D341Med (cell line): Measurements from ENCODE around the gene TNFRSF18.

Experiments used
- DNase-seq: peaks from one replicate; pipeline ENCODE4 v3.0.0; 2012; ENCODE audit warnings: low spot score

TNFRSF18 gene

DNA sequence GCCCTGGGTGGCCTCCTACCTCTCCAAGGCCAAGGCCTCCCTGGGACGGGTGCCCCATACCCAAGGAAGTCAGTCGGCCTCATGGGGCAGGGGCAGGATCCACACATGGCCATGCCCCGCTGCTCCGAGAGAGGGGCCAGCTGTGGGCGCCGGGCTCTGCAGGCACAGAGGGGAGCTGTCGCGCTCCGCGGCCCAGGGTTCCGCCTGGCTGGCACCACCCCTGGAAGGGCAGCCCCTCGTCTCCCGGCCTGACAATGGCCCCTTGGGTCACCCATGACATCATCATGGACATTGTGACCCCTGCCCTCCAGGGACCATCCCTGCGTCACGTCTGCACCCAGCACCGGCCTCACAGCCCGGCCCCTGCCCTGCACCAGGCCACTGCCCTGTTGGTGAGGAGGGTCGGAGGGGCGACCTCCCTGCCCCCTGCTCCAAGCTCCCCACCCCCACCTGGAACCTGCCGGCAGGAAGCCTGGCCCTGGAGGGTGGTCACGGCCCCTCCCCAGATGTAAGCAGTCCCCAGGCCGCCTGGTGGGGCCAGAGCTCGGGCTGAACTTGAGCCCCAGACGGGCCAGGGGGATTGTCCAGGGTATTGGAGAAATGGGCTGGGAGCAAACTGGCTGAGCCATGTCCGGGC is 26.9 kb downstream of the TNFRSF18 start:
- peak; percentile 33 for DNase-seq

DNA sequence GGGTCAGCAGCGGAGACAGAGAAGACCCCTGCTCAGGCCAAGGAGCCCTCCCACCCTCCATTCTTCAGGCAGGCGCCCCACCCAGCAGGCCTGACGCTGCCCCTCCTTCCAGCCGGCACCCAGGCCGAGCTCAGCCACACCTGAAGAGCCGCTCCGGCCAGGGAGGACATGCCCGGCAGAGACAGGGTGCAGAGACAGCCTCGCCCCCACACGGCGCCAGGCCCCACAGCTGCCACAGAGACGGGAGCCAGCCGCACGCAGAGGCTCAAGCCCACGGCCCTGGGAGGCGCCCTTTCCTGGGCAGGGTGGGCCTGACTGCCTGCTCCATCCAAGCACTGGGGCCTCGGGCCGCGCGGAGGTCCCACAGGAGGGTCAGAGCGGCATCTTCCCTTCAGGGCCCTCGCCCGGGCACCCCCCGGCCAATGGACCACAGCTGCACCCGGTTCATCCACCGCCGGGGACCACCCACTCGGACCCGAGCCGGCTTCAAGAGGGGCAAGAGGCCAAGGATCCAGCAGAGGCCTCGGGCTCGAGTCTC is 27.5 kb downstream of the TNFRSF18 start:
- DNase-seq: peak; percentile 28

DNA sequence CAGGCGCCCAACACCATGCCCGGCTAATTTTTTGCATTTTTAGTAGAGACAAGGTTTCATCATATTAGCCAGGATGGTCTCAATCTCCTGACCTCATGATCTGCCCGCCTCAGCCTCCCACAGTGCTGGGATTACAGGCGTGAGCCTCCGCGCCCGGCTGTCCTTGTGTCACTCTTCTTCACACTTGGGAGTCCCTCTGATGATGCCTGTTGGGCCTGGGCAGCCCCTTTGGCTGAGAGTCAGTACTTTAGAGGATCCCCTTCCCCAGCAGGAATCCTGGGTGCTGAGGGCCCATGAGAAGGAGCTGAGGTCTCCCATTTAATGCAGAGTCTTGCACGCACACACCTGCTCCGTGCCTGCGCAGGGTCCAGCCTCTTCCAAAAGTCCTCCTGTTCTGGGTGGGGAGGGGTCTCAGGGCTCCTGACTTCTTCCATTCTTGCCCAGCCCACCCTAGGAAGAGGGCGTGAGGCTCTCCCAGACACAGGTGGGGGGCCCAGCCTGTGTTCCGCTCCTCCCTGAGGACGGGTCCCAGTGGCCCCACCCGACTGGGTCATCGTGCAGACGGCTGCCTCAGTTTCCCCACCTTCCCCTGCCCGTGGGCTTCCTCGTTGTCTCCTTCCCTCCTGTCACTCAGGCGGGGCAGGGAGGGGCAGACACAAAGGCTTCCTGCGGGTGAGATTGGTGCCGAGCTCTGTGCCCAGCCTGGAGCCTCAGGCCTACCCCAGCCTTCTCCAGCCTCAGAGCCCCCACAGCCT is 28.8 kb downstream of the TNFRSF18 start:
- DNase-seq: peak; percentile 17

DNA sequence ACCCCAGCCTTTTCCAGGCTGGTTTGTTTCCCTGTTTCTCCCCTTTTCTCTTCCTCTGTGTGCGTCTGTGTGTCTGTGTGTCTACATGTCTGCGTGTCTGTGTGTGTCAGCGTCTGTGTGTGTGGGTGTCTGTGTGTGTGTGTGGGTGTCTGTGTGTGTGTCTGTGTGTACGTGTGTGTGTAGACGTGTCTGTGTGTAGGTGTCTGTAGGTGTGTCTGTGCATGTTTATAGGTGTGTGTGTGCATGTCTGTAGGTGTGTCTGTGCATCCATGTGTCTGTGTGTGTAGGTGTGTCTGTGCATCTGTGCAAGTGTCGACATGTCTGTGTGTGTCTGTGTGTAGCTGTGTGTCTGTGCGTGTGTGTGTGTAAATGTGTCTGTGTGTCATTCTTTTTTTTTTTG is 29.5 kb downstream of the TNFRSF18 start:
- DNase-seq: no peak

DNA sequence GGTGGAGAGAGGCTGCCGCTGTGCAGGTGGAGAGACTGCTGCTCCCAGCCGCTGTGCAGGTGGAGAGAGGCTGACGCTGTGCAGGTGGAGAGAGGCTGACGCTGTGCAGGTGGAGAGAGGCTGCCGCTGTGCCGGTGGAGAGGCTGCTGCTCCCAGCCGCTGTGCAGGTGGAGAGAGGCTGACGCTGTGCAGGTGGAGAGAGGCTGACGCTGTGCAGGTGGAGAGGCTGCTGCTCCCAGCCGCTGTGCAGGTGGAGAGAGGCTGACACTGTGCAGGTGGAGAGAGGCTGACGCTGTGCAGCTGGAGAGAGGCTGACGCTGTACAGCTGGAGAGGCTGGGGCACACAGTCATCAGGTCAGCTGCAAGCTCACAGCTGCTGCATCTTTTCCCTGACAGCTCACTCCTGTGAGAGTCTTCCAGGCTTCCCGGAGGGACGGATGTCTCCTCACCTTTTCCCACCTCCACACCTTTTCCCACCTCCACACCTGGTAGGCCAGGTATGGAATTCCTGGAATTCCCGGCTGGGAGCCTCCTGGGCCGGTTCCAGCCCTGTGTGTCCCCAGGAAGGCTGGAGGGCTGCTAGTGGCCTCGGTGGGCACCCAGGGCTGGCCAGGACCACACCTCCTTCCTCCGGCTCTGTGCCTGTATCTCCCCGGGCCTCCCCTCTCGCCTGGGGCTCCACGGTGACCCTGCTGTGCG is 30.2 kb downstream of the TNFRSF18 start:
- peak; percentile 31 for DNase-seq

DNA sequence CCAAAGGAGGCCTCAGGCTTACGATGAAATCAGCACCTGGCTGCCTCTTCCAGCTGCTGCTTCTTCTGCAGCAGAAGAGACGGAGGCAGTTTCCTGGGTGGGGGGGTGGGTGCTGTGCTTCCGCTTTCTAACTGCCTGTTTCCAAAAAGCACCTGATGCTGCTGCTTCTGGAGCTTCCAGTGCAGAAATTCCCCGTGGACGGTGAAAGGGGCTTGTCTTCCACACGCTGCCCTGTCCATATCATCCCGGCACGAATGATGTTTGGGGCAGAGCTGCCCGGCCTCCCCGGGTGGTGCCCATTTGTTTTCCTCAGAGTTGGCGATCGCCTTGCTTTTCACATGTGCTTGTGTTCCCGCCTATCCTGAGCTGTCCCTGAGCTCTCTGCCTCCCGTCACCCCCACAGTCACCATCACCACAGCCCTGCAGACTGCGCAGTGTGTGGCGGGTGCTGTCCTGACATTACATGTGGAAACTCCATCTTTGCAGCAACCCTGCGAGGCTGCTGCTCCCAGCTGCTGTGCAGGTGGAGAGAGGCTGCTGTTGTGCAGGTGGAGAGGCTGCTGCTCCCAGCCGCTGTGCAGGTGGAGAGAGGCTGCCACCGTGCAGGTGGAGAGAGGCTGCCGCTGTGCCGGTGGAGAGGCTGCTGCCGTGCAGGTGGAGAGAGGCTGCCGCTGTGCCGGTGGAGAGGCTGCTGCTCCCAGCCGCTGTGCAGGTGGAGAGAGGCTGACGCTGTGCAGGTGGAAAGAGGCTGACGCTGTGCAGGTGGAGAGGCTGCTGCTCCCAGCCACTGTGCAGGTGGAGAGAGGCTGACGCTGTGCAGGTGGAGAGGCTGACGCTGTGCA is 30.9 kb downstream of the TNFRSF18 start:
- DNase-seq: peak; percentile 32

DNA sequence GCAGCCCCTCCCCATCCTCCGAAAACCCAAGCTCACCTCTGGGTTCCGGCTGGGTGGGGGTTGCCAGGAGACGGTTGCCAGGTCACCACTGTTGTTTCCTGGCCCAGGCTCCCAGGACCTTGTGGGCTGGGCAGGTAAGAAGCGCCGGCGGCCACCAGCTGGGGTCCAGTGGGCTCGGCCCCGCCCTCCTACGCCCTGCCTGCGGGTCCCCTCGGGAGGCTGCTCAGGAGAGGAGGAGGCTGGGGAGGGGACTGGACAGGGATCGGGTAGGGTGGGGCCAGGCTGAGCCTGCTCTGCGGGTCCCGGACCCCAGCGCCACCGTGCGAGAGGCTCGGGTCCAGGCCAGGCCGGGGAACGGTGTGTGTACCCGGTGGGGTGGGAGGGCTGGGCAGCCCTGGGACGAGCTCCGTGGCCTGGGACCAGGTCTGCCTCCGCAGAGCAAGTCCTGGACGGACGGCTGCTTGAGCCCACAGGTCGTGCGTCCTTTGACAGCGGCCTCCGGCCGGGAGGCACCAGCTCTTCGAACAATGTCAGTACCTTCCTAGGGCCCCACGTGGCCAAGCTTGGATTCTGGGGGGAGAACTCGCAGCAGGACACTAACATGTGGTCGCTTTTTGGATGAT is 32.5 kb downstream of the TNFRSF18 start, which contains the start of gene TTLL10:
TTLL10 (plus strand) TSS at position 88 of the 623 bp plus-strand sequence. CDS start 5,336 bp downstream, outside the sequence.
- DNase-seq: peak; percentile 30

DNA sequence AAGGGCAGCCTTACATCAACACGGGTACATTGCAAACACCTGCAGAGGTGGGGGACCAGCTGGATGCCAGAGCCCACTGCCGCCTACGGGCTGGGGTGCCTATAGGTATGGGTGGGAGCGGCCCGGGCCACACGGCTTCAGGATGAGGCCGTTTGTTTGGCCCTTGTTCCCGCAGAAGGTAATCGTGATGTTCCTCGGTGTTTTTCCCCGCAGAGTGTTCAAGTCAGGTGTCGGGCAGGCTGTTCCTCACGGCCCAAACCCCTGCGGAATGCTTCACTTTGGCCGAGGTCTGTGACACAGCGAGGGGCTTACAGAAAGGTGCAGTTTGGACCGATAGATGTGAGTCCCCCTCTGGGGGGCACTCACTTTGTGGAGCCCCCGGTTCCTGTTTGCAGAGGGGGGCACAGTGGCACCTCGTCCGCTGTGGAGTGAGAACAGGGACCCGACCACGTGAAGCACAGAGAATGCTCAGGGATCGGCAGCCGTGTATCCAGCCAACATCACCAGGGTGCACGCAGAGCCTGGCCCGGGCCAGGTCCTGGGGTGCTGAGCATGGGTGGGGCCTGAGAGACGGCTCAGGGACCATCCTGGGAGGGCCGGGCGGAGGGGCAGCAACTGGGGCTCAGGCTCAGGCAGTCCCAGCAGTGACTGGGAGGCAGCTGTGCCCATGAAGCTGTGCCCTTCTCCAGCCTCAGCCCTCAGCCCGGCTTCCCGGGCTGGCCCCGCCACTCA is 33.2 kb downstream of the TNFRSF18 start:
- DNase-seq: peak; percentile 38

DNA sequence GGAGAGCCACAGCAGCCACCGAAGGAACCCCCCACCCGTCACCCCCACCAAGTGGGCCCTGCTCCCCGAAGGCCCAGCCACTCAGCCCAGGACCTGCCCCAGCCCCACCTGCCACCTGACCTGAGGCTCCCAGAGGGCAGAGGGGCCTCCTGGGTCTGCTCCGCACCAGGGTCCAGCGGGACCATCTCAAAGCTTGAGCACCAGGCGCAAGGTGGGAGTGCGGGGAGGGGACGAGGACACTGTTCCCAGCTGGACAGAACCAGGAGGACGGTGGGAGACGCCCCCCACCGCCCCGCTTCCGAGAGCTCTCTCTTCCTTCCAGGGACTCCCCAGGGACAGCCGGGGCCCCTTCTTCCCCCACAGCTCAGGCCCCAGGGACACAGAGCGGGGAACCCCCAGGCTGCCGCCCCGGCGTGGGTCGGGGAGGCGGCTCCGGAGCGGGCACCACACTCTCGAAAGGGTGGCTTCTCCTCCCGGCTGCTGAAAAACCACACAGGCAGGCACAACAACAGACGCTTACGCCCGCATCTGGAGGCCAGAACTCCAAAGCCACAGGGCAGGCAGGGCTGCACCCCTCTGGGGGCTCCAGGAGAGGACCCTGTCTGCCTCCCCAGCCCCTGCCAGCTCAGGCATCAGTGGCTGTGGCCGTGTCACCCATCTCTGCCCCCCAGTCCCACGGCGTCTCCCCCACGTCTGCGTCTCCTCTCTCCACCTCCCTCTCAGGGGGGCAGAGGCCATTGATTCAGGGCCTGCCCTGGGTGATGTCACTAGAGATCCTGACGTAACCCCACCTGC is 34.6 kb downstream of the TNFRSF18 start:
- peak; percentile 33 for DNase-seq

DNA sequence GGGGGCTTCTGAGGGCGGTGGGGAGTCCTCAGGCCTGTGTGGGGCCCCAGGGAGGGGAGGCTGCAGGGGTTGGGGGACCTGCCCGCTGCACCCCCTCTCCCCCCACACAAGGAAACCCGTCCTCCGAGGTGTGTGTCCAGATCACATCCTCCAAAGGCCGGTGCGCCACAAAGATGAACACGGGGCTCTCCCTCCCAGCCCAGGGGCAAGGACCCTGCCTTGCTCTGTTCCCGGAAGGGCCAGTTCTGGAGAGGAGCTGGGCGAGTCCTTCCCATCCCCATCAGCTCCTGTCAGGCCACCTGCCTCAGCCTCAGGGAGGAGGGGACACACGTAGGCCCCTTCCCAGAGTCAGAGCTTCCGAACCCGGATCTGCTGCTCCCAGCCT is 35.2 kb downstream of the TNFRSF18 start:
- peak; percentile 32 for DNase-seq

DNA sequence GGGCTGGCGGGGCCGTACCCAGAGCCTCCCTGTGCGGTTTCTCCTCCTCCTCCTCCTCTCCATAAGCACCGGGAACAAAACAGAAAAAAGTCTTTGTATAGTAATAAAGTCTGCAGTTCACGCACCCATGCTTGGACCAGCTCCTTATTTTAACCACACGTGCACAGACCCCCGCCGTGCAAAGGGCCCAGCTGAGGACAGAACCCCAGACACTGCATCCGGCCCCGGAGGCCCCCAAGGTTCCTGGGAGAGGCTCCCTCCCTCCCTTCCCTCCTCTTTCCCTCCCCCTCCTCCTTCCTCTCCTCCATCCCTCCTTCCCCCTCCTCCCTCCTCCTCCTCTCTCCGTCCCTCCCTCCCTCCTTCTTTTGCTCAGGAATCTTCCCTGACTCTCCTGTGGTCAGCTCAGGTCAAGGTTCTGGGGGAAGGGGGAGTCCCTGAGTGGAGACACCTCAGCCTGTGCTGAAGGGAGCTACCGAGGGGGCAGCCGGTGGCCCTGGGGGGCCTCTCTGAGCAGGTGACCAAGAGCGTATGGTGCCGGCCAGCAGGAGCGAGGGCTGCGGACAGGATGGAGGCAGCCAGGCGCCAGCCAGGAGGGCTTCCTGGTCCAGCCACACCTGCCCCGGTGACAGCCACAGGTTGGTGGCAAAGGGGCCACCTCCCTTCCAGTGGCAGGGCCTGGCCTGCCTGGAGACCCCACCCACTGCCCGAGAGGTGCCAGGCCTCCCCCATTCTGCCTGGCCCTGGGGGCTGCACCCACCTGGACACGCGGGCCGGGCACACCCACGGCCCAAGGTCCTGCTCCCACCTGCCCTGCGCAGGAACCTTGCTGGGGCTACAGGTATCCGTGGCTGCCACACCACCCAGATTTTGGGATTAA is 35.9 kb downstream of the TNFRSF18 start:
- DNase-seq: peak; percentile 31

DNA sequence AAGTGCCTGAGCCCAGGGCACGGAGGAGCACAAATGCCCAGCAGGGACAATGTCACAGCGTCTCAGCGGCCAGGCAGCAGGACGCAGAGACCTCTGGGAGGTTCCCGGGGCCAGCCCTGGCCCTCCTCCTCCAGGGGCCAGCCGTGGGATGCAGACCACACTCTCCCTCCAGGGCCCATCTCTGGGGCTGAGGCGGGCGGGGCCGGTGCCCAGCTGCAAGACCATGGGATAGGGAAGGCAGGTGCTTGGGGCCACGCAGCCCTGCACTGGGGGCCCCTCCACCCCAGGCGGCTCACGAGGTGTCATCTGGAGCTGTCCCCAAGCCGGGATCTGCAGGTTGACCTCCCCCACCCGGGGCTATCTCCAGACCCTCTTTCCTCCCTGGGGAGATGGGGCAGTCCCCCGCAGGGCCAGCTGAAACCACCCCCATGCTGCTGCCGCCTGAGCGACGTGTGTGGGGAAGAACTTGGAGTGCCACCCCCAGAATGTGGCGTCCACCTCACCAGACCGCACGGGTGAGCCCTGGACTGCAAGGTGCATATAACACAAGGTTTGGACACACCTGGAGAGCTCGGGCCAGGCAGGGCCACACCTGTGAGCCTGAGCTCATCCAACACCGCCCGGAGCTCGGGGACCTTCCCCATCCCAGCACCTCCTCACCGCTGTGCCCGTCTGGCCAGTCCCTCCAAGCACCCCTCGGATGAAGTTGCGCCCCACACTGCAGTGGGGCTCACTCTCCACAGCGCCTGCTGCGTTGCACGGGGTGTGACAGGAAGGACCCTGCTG is 36.8 kb downstream of the TNFRSF18 start:
- peak; percentile 30 for DNase-seq

DNA sequence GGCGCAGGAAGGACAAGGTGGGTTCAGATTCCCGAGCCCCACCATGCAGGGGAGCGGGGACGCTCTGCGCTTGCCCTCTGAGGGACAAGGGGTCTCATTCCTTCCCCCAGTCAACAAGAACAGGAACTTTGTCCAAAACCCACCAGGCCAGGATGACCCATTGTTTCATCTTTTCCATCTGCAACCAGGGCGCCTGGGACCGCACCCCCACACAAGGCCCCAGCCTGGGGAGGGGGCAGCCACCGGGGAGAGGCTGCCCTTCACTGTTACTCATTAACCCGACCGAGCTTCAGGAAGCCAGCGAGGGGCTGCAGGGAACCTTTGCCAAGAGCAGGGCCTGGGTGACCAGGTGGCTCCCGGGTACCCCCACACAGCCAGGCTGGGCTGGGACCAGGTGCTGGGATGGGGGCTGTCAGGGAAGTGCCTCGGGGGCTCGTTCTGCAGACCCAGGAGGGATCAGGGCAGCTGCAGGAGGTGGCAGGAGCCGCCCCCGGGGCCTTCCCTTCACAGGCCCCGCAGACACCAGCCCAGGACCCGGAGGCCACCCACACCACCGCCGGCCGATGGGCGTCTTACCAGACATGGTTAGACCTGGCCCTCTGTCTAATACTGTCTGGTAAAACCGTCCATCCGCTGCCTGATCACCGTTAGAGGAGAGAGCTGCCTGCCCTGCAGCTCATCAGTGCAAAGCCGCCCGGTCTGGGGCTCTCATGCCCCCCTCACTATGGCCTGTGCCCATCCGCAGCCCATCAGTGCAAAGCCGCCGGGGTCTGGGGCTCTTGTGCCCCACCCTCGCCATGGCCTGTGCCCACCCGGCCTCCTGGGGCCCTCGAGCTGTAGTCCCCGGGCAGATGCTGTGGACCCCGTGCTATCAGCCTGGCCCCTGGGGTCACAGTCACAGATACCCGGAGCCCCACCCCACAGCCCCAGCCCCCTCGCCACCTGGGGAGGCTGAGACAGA is 37.7 kb downstream of the TNFRSF18 start:
- no peak for DNase-seq

DNA sequence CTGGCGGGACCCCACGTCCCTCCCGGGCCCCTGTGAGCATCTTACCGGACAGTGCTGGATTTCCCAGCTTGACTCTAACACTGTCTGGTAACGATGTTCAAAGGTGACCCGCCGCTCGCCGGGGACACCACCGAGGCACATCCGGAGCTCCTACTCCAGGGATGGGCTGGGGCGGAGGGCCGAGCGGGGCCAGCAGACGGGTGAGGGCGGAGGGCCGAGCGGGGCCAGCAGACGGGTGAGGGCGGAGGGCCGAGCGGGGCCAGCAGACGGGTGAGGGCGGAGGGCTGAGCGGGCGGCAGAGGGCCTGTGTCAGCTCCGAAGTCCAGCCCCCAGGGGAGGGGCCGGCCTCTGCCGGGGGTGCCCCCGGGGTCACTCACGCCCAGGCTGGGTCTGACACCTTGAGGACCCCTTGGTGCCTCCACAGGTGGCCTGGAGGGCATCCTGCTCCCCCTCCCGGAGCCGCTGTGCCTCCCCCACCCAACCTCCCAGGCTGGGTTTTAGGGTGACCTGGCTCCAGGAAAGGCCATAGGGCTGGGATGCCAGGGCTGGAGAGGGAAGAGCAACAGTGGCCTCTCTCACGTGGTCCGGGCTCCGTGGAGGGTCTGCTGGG is 38.4 kb downstream of the TNFRSF18 start:
- DNase-seq: no peak

DNA sequence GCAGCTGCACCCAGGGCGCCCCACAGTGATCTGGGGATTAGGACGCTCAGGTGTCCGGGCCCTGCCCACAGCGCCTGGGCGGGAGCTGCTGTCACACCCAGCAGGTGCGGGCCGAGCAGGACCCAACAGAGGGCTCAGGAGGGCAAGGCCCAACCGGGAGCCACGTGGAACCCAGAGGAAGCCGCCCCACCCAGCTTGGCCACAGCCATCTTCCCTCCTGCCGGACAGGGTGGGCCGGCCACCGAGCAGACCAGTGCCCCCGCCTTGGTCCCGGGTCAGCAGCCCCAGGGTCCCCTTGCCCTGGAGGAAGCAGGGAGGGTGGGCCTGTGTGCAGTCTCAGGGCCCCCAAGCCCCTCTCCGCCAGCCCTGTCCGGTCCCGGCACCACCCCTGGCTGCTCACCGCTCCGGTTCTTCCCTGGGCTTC is 39.0 kb downstream of the TNFRSF18 start:
- DNase-seq: no peak
